Measurements from ENCODE around the gene CCDC3.
"Not testable (repeated sequence)": the region's sequence is repeated elsewhere in the genome, so short reads cannot be mapped to it uniquely, and the experiment has no call there.

Gene CCDC3

GRCh38 chr10:13035731-13036130, 34.2 kb upstream of the CCDC3 start:
- not testable (repeated sequence) for H3K4me1 ChIP-seq (ENCODE audit: control insufficient read depth, insufficient read depth, low read length); H3K9ac ChIP-seq (ENCODE audit: low read length); H3K9me3 ChIP-seq (ENCODE audit: control insufficient read depth, low read length); H3K36me3 ChIP-seq (ENCODE audit: control insufficient read depth, insufficient read depth, low read length); H3K4me3 ChIP-seq (ENCODE audit: low read length); H3K27me3 ChIP-seq (ENCODE audit: control insufficient read depth, insufficient read depth, low read length)

- H3K36me3 ChIP-seq (ENCODE audit: control insufficient read depth, insufficient read depth, low read length), result no peaks in the 10 kb centered on the region
- H3K27me3 ChIP-seq (ENCODE audit: control insufficient read depth, insufficient read depth, low read length), result no peaks in the 10 kb centered on the region
- no peaks in the 10 kb centered on the region for H3K9me3 ChIP-seq (ENCODE audit: control insufficient read depth, low read length)
- H3K4me3 ChIP-seq (ENCODE audit: low read length), result no peak overlapping the region
- no peaks in the 10 kb centered on the region for H3K4me1 ChIP-seq (ENCODE audit: control insufficient read depth, insufficient read depth, low read length)
- no peak overlapping the region for H3K9ac ChIP-seq (ENCODE audit: low read length)
These were observed 25.4 kb upstream of the CCDC3 start for GRCh38 chr10:13026873-13027272.

DNA sequence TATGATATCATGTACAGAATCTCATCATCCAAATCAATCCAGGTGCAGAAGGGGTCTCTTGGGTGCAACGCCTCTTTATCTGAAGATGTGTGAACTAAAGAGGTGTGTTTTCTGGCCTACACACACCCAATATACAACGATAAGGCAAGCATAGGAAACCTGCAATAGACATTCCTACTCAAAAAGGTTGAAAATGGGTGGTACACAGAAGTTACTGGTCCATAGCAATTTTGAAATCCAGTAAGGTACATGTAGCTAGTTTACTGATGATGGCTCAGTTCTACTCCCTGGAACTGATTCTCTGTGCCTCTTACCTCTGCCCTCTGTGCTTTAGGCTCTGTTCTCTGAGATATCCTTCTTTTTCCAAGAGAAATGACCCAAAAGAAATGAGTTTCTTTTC, 22.2 kb upstream of the CCDC3 start:
- Histone ChIP-seq H3K9me3 (ENCODE audit: control insufficient read depth, low read length) (no peaks in the 10 kb centered on the region), H3K4me1 (ENCODE audit: control insufficient read depth, insufficient read depth, low read length) (no peaks in the 10 kb centered on the region), H3K27me3 (ENCODE audit: control insufficient read depth, insufficient read depth, low read length) (no peaks in the 10 kb centered on the region), H3K36me3 (ENCODE audit: control insufficient read depth, insufficient read depth, low read length) (no peaks in the 10 kb centered on the region), H3K4me3 (ENCODE audit: low read length) (no peak overlapping the region), H3K9ac (ENCODE audit: low read length) (no peak overlapping the region)

- H3K27me3 ChIP-seq (ENCODE audit: control insufficient read depth, insufficient read depth, low read length), result no peaks in the 10 kb centered on the region
- no peak overlapping the region for H3K4me3 ChIP-seq (ENCODE audit: low read length)
- H3K4me1 ChIP-seq (ENCODE audit: control insufficient read depth, insufficient read depth, low read length), result no peaks in the 10 kb centered on the region
- H3K9me3 ChIP-seq (ENCODE audit: control insufficient read depth, low read length), result no peaks in the 10 kb centered on the region
- no peaks in the 10 kb centered on the region for H3K36me3 ChIP-seq (ENCODE audit: control insufficient read depth, insufficient read depth, low read length)
- H3K9ac ChIP-seq (ENCODE audit: low read length), result no peak overlapping the region
These were observed 17.8 kb upstream of the CCDC3 start for GRCh38 chr10:13019280-13019679.

DNA sequence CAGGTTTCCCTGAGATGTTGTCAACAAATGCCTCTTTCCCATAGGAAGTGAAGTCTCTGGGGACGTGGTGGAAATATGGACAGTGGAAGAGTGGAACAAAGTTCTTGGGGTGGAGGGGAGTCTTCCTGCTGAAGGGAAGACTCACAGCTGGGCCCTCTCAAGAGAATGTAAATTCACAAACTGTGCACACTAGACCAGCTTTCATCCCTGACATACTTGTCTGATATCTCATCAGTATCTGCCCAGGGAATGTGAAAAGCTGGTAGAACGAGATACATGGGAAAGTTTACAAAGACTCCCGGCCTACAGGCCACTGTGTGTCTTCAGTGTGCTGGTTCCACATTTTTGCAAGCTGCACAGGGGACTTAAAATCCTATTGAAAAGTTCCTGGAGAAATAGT, 16.7 kb upstream of the CCDC3 start:
- Histone ChIP-seq H3K9ac (ENCODE audit: low read length) (no peak overlapping the region), H3K9me3 (ENCODE audit: control insufficient read depth, low read length) (no peaks in the 10 kb centered on the region), H3K4me1 (ENCODE audit: control insufficient read depth, insufficient read depth, low read length) (no peaks in the 10 kb centered on the region), H3K36me3 (ENCODE audit: control insufficient read depth, insufficient read depth, low read length) (no peaks in the 10 kb centered on the region), H3K27me3 (ENCODE audit: control insufficient read depth, insufficient read depth, low read length) (no peaks in the 10 kb centered on the region), H3K4me3 (ENCODE audit: low read length) (no peak overlapping the region)

GRCh38 chr10:13016886-13017285, 15.4 kb upstream of the CCDC3 start:
- Histone ChIP-seq H3K4me1 (ENCODE audit: control insufficient read depth, insufficient read depth, low read length) (no peaks in the 10 kb centered on the region), H3K27me3 (ENCODE audit: control insufficient read depth, insufficient read depth, low read length) (no peaks in the 10 kb centered on the region), H3K36me3 (ENCODE audit: control insufficient read depth, insufficient read depth, low read length) (no peaks in the 10 kb centered on the region), H3K9me3 (ENCODE audit: control insufficient read depth, low read length) (no peaks in the 10 kb centered on the region), H3K4me3 (ENCODE audit: low read length) (no peak overlapping the region), H3K9ac (ENCODE audit: low read length) (no peak overlapping the region)

GRCh38 chr10:13016426-13016825, 14.9 kb upstream of the CCDC3 start:
- Histone ChIP-seq H3K9ac (ENCODE audit: low read length) (no peak overlapping the region), H3K4me3 (ENCODE audit: low read length) (no peak overlapping the region), H3K9me3 (ENCODE audit: control insufficient read depth, low read length) (no peaks in the 10 kb centered on the region), H3K27me3 (ENCODE audit: control insufficient read depth, insufficient read depth, low read length) (no peaks in the 10 kb centered on the region), H3K4me1 (ENCODE audit: control insufficient read depth, insufficient read depth, low read length) (no peaks in the 10 kb centered on the region), H3K36me3 (ENCODE audit: control insufficient read depth, insufficient read depth, low read length) (no peaks in the 10 kb centered on the region)

GRCh38 chr10:13006037-13006436, 4.5 kb upstream of the CCDC3 start:
- peaks cover 23% of the 10 kb centered on the region for H3K27me3 ChIP-seq (ENCODE audit: control insufficient read depth, insufficient read depth, low read length)
- H3K9ac ChIP-seq (ENCODE audit: low read length), result no peak overlapping the region
- H3K4me3 ChIP-seq (ENCODE audit: low read length), result no peak overlapping the region
- no peaks in the 10 kb centered on the region for H3K4me1 ChIP-seq (ENCODE audit: control insufficient read depth, insufficient read depth, low read length)
- H3K9me3 ChIP-seq (ENCODE audit: control insufficient read depth, low read length), result no peaks in the 10 kb centered on the region
- no peaks in the 10 kb centered on the region for H3K36me3 ChIP-seq (ENCODE audit: control insufficient read depth, insufficient read depth, low read length)

DNA sequence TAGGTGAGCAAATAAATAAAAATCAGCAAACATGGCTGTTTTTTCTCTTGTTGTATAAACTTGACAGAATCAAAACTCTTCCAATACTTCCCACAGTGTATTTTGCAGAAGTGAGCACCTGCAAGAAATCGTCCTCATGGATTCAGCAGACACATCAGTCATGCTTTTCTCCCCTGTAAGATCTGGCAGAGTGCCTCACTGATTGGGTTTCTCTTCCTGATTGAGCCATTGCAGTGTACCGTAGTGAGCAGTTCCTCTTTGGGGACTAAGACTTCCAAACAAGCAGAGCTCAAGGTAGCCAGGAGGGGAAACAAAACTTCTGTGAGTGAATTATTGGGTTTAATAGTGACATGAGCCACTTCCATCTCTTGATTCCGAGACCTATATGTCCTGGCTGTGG, 2.2 kb upstream of the CCDC3 start:
- H3K9ac ChIP-seq (ENCODE audit: low read length), result no peak overlapping the region

DNA sequence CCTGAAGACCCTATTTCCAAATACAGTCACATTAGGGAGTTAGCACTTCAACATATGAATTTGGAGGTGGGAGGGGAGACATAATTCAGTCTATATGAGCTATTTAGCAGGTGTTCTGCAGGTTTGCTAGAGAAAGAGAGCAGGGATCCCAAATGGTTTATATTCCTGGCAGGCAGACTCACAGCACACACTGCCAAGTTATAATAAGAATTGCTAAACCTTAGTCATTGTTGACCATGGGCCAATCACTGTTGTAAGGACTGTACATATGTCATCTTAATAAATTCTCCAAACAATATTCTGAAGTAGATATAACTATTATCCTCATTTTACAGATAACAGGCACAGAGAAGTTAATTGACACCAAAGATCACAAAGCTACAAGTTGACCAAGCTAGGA, 1.5 kb upstream of the CCDC3 start:
- H3K9me3 ChIP-seq (ENCODE audit: control insufficient read depth, low read length), result no peaks in the 10 kb centered on the region
- no peak overlapping the region for H3K9ac ChIP-seq (ENCODE audit: low read length)
- no peaks in the 10 kb centered on the region for H3K4me1 ChIP-seq (ENCODE audit: control insufficient read depth, insufficient read depth, low read length)
- peaks cover 37% of the 10 kb centered on the region for H3K27me3 ChIP-seq (ENCODE audit: control insufficient read depth, insufficient read depth, low read length)
- H3K36me3 ChIP-seq (ENCODE audit: control insufficient read depth, insufficient read depth, low read length), result no peaks in the 10 kb centered on the region
- no peak overlapping the region for H3K4me3 ChIP-seq (ENCODE audit: low read length)

More for the DNA sequence above, 2.2 kb upstream of the CCDC3 start:
- Histone ChIP-seq H3K4me1 (ENCODE audit: control insufficient read depth, insufficient read depth, low read length) (no peaks in the 10 kb centered on the region), H3K9me3 (ENCODE audit: control insufficient read depth, low read length) (no peaks in the 10 kb centered on the region), H3K36me3 (ENCODE audit: control insufficient read depth, insufficient read depth, low read length) (no peaks in the 10 kb centered on the region), H3K4me3 (ENCODE audit: low read length) (no peak overlapping the region), H3K27me3 (ENCODE audit: control insufficient read depth, insufficient read depth, low read length) (peaks cover 37% of the 10 kb centered on the region)

GRCh38 chr10:13001887-13002212, 337 bp upstream of the CCDC3 start:
- H3K4me1 ChIP-seq (ENCODE audit: control insufficient read depth, insufficient read depth, low read length), result no peaks in the 10 kb centered on the region
- H3K27me3 ChIP-seq (ENCODE audit: control insufficient read depth, insufficient read depth, low read length), result peaks cover 34% of the 10 kb centered on the region
- no peaks in the 10 kb centered on the region for H3K9me3 ChIP-seq (ENCODE audit: control insufficient read depth, low read length)
- no peak overlapping the region for H3K4me3 ChIP-seq (ENCODE audit: low read length)
- H3K9ac ChIP-seq (ENCODE audit: low read length), result no peak overlapping the region
- H3K36me3 ChIP-seq (ENCODE audit: control insufficient read depth, insufficient read depth, low read length), result no peaks in the 10 kb centered on the region

DNA sequence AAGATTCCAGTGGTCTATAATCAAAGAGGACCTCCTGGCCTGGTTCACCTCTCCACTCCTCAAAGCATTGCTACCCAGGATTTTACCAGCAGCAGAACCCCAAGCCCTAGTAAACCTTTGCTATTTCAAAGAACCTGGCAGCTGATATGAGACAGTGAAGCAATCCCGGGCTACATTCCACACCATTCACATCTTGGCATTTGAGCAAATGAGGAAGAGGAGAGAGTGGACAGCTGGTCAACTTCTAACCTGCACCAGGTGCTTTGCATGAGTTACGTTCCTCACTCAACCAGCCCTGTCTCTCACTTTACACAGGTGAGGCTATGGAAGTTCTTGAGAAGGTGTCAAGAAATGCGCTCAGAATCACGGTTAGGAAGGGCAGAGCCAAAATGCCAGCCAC, 1.1 kb downstream of the CCDC3 start:
- Histone ChIP-seq H3K36me3 (ENCODE audit: control insufficient read depth, insufficient read depth, low read length) (no peaks in the 10 kb centered on the region), H3K9me3 (ENCODE audit: control insufficient read depth, low read length) (no peaks in the 10 kb centered on the region), H3K9ac (ENCODE audit: low read length) (no peak overlapping the region), H3K27me3 (ENCODE audit: control insufficient read depth, insufficient read depth, low read length) (peaks cover 34% of the 10 kb centered on the region), H3K4me1 (ENCODE audit: control insufficient read depth, insufficient read depth, low read length) (no peaks in the 10 kb centered on the region), H3K4me3 (ENCODE audit: low read length) (no peak overlapping the region)

DNA sequence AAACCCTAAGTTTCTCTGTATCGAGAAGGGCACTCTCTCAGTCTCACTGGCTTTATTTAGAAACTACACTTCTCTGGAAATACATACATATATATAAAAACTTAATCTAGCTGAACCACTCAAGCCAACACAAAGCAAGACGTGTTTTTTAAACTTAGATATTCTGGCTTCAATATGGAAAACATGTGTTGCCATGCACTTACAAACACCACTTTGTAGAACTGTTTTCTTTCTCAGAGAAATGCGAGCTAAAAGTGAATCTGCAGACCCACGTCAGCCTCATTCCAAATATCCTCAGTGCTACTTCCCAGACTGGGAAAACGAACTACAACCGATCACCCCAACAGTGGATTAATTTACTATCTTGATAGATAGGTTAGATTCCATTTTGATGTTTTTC, 1.7 kb downstream of the CCDC3 start:
- H3K4me3 ChIP-seq (ENCODE audit: low read length), result no peak overlapping the region
- no peaks in the 10 kb centered on the region for H3K36me3 ChIP-seq (ENCODE audit: control insufficient read depth, insufficient read depth, low read length)
- H3K9ac ChIP-seq (ENCODE audit: low read length), result no peak overlapping the region
- peaks cover 34% of the 10 kb centered on the region for H3K27me3 ChIP-seq (ENCODE audit: control insufficient read depth, insufficient read depth, low read length)
- H3K9me3 ChIP-seq (ENCODE audit: control insufficient read depth, low read length), result no peaks in the 10 kb centered on the region
- no peaks in the 10 kb centered on the region for H3K4me1 ChIP-seq (ENCODE audit: control insufficient read depth, insufficient read depth, low read length)

Measured in mucosa of stomach (tissue), 1 donor.